HG03378 (cell line): Measurements from ENCODE around the gene TFEB.

Experiments used
- ATAC-seq: cut with Tn5 transposase; IDR thresholded peaks from one replicate; pipeline ENCODE4 v1.9.1; 2021; ENCODE audit warnings: mild to moderate bottlenecking, moderate library complexity; ENCODE audit not compliant: unreplicated experiment

TFEB gene

GRCh38 chr6:41724586-41725501, 10.6 kb downstream of the TFEB start:
- ATAC-seq: no peak

DNA sequence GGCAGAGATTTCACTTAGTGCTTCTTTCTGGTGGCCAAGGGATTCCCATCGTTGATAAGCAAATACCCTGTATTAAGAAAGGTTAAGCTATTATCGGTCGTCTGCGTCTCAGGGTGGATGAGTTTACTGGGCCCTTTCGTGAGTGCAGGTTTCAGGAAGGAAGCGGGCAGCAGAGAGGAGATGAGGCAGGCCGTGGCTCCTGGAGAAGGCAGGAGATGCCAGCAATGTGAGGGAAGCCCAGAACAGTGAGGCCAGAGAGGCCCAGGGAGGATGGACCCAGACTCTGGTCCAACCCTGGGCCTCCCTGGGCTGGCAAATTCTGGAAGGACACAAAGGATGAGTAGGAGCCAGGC, 11.2 kb downstream of the TFEB start:
- ATAC-seq: no peak

DNA sequence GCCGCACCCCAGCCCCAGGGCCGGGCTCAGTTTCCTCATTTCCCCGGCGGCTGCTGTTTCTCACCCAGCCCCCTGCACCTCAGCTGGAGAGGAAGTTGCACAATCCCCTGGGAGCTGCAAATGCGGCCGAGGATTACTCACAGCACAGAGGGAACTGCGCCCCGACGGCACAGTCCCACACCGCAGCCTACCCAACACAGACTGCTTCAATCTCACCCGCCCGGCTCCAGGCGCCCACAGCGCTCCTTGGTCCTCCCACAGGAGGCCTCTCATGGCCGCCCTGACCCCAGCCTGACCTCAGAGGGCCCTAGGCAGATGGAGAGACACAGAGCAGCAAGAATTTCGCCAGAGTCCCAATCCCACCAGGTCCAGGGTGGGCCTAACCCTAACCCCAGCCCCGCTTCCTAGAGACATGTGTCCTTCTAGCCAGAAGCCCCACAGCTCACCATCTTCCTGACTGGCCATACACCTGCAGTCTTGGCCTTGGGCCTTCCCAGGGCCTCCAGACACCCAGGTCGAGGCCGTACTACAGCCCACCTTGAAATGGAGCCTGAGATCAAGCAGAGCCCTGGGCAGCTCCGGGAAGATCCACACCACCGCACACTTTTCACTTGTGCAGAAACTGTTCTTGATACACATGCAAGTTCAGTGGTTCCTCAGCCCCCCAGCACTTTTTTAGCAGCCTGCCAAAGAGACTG, 11.7 kb downstream of the TFEB start:
- ATAC-seq: peak; percentile 62

DNA sequence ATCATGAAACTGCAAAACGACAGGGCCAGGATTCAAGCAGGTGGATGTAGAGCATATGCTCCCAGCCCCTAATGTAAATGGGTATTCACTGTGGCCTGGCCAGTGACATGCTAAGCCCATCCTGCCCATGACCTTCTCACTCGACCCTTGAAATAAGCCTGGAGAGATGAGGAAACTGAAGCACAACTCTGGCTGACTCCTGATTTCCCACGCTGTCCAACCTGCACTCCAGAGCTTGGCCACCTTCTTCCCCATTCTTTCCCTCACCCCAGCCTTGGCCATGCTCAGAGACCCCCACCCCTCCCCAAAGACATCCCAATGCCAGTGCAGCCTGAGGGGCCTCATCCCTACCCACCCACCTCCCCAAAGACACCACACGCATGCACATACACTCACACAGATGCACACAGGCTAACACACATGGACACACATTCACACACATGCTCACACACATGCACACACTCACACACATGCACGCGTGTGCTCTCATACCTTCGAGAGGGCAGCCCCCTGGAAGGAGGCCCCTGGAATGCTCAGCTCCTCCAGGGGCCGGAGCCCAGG, 12.4 kb downstream of the TFEB start:
- no peak for ATAC-seq

GRCh38 chr6:41721414-41721813, 14.0 kb downstream of the TFEB start:
- ATAC-seq: no peak

GRCh38 chr6:41720783-41721182, 14.6 kb downstream of the TFEB start:
- no peak for ATAC-seq

GRCh38 chr6:41720262-41720620, 15.2 kb downstream of the TFEB start:
- ATAC-seq: no peak

DNA sequence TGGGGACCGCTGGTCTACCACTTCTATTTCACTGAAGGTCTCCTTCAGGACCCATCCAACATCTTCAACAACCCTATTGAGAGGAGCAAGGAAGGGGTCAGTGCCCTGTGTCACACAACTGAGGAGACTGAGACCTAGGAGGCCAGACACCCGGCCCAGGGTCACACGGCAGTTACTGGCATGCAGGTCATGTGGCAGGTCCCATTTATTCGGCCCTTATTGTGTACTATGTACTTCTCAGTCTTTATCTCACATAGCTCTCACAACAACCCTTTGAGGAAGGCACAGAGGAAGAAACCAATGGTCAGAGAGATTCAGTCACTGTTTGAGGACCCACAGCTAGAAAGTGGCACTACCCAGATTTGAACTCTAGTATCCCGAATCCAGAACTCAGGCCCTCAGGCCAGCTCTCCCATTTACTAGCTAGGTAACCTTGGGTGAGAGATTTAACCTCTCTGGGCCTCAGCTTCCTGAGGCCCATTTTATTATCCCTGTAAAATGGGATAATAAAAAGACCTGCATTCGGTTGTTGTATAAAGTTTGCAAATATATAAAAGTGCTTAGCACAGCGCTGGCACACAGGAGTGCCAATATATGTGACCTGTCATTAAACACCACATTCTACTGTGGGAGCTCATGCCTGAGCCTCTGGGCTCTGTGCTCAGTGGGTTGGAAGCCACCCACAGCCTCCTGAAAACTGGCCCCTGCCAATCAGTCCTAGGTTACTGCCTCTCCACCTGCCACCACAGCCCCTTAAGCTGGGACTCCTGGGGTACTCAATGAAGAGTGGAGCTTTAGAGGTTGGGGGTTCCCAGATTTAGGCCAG, 15.8 kb downstream of the TFEB start:
- ATAC-seq: no peak

GRCh38 chr6:41718828-41719227, 16.6 kb downstream of the TFEB start:
- no peak for ATAC-seq

DNA sequence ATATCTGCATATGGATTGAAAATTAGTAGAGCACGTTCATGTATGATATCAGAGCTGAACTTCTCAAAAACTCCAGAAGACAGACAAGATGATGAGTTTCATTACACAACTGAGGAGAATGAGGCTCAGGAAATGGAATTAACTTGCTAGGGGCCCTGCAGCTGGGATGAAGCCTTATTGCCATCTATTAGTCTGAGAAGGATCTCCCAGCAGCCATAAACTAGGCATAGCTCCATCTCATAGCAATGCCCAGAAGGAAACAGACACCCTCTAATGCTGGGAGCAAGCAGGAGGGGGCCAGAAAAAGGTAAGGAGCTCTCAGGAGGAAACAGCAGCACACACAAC, 18.0 kb downstream of the TFEB start:
- no peak for ATAC-seq

DNA sequence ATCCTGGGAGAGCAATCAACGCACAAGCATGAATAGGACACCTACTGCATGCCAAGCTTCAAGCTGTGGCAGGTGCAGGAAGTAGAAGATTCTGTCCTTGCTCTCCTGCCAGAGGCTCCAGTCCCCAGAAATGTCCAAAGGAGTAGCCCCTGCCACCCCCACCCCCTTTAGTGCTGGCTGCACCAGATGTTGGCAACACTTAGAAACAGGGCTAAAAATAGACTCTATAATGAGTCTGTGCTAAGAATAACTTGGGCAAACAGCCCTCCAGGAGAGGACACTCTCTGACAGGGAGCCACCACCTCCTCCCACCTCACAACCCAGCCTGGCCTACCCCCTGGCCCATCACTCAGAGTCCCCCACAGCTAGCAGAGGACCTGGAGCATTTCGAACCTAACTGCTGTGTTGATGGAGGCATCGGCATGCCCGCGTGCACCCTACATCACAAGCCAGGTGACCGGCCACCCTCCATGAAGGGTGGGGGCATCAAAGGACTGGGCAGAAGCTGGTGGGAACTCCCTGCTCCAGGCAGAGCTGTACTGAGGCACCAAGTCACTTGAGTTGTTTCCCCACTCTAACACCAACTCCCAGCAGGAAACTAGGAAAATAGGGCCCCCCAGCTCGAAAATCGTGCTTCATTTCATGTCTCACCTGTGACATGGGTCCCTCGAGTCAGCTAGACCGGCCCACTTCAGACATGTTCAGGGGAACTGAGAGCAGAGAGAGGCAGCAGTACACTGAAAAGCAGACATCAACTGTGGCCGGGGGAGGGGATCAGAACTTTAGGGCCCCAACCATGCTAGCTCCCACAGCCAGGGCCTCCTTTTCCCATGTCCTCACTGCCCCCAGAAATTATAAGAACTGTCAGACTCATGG, 18.7 kb downstream of the TFEB start:
- ATAC-seq: no peak

DNA sequence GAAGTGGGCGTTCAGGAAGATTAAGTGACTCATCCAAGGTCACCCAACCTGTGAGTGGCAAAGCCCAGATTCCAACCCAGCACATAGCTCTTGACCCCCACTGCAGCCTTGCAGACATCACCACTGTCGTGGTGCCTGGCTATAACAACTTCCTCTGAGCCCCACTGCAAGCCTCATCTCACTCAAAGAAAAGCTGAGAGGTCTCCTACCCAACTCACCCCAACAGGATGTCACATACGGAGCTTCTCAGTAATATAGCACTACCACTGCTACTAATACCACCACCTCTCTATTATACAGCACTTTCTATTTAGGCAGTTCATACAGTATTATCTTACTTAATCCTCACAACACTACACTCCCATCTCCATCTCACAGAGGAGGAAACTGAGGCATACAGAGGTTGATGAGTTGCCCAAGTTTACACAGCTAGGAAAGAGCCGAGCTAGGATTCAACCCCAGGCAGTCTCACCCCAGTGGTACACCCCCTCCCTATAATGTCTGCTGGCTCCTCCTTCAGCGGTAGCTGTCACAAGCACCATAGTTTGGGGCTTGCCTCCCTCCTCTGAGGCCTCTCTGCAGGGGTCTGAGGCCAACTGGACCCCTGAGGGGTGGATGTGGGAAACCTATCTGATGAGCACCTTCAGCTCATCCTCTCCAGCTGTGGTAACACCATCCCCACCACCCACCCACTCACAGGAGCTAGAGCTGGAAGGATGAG, 19.5 kb downstream of the TFEB start:
- no peak for ATAC-seq

GRCh38 chr6:41714556-41715273, 20.7 kb downstream of the TFEB start:
- no peak for ATAC-seq

- ATAC-seq: peak; percentile 52
Observed at GRCh38 chr6:41713650-41714291, 21.6 kb downstream of the TFEB start.

DNA sequence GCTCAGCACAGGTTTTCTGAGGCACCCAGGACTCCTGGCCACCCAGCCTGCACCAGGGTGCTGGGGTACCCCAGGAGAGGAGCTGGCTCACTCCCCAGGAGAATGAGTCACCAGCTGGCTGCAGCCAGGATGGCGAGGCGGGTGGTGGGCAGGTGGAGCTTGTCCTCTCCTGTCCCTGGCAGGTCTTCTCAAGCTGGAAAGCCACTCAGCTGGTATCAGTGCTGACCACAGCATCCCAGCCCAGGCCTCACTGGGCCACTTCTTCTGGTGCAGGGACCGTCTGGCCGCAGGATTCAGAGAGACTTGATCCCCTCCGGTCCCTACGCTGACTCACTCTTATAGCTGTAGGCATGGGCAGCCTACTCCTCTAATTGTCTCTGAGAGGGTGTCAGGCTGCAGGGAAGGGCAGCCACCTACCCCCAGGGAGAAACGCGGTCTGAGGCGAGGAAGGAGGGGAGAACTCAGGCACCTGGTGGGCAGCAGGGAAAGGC, 22.2 kb downstream of the TFEB start:
- no peak for ATAC-seq

- no peak for ATAC-seq
Observed at GRCh38 chr6:41712651-41713103, 22.7 kb downstream of the TFEB start.

- ATAC-seq: no peak
Observed at GRCh38 chr6:41711323-41712038, 23.9 kb downstream of the TFEB start.

GRCh38 chr6:41709375-41709774, 26.0 kb downstream of the TFEB start:
- ATAC-seq: no peak
